GM12872 (cell line): Measurements from ENCODE around the gene EIF4ENIF1.

Experiments used
- CTCF ChIP-seq: IDR thresholded peaks from 3 replicates; pipeline ENCODE4 v1.5.1; 2011; ENCODE audit warnings: low read depth, mild to moderate bottlenecking, low read length, moderate library complexity; ENCODE audit not compliant: insufficient read depth

The EIF4ENIF1 gene

DNA sequence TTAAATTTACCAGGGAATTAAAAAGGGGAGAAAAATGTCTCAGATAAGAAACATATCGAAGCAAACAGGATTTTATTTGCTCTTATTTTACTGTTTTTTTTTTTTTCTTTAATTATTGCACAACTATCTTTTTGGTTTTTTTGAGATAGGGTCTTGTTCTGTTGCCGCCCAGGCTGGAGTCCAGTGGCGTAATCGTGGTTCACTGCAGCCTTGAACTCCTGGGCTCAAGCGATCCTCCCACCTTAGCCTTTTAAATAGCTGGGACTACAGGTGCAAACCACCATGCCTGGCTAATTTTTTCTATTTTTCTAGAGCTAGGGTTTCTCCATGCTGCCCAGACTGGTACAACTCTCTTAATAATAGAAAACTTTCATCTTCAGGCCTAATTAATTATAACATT lies 57.7 kb downstream of the EIF4ENIF1 start:
- TF ChIP-seq CTCF, result no peak

- TF ChIP-seq CTCF, result no peak
These were observed 64.2 kb downstream of the EIF4ENIF1 start for GRCh38 chr22:31425331-31426050.

GRCh38 chr22:31400023-31400397 lies 89.6 kb downstream of the EIF4ENIF1 start:
- TF ChIP-seq CTCF, result no peak

DNA sequence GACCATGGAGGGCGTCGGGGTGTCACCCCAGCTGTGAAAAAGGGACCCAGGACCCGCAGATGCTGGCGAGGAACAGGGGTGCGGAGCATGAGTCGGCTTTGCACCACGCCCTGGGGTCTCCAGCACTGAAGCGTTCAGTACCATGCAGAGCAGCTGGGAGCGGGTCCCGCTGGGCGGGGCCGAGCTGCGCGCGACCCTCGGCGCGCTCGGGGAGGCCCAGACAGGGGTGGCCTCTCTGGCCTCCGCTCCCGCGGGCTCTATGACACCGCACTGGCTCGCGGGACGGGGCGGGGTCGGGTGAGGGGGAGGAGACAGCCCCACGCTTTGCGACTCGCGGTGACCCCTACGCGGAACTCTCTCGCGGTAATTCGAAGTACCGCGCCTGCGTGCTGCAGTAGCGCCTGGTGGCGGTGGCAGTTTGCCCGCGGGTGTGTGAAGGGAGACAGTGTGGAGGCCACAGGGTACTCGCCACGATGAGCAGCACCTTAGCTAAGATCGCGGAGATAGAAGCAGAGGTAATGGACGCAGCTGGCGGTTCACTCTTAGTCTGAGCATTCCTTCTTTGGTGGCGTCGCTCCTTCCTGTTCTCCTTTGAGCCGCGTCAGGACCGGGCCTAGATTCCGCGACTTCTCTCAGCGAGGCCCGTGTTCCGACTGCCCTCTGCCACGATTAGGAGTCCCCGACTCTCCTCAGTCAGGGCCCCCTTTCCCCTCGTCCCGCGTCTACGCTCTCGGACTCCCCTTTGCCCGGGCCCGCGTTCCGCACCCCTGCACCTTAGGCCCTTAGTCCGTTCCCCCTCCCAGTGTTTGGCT lies 90.2 kb downstream of the EIF4ENIF1 start, which contains the start of gene DRG1:
Gene DRG1 (plus strand): TSS at position 394 of the 812 bp plus-strand sequence. CDS start 80 bp downstream, at position 474.
- no peak for TF ChIP-seq CTCF

DNA sequence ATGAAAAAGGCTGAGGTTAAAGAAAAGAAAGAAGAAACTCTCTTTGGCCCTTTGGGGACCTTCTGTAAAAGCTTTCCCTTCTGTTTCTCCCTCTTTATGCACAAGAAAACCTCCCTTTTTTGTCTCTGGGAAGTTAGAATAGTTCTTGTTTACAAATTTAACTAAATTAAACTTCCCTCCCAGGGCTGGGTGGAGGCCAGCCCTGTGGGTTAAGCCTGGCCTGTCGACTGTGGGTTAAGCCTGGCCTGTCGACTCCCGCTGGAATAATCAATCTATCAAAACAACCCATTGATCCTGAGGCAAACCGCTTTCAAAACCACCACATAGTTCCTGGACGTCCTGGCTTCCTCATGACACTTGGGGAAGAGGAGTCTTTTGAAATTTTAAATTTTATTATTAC lies 91.4 kb downstream of the EIF4ENIF1 start:
- TF ChIP-seq CTCF, result no peak

- no peak for TF ChIP-seq CTCF
These were observed 95.3 kb downstream of the EIF4ENIF1 start for GRCh38 chr22:31394326-31394725.

DNA sequence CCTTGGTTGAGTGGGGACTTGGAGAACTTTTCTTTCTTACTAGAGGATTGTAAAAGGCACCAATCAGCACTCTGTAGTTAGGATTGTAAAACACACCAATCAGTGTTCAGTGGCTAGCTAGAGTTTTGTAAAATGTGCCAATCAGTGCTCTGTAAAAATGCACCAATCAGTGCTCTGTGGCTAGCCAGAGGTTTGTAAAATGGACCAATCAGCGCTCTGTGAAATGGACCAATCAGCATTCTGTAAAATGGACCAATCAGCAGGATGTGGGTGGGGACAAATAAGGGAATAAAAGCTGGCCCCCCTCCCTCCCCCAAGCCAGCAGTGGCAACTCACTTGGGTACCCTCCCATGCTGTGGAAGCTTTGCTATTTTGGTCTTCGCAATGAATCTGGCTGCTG lies 95.7 kb downstream of the EIF4ENIF1 start:
- no peak for TF ChIP-seq CTCF
